HL-60 (cell line): ENCODE data around the gene ZCCHC2.

Experiments
- DNase-seq, 2 experiments: peaks; one replicate each; pipeline ENCODE4 v3.0.0-alpha.2; 2010 to 2020; ENCODE audit warnings: low read depth in 1 of 2, low spot score in 1 of 2
- H3K27ac ChIP-seq: fragments of 250-450 bp; sonication (Bioruptor Pico); replicated peaks from 2 replicates; pipeline ENCODE4 v1.5.1; 2020; ENCODE audit warnings: mild to moderate bottlenecking, moderate library complexity
- H3K27me3 ChIP-seq: fragments of 250-450 bp; sonication (Bioruptor Pico); 2 replicates; pipeline ENCODE4 v1.5.1; 2021; ENCODE audit warnings: mild to moderate bottlenecking, moderate library complexity; ENCODE audit not compliant: insufficient read depth, poor library complexity, severe bottlenecking
- H3K4me3 ChIP-seq: replicated peaks from 2 replicates; pipeline ENCODE4 v1.5.1; 2011; ENCODE audit warnings: mild to moderate bottlenecking, control low read depth, low read length; ENCODE audit not compliant: insufficient read depth
- GABPA ChIP-seq: IDR thresholded peaks from 2 replicates; pipeline ENCODE4 v1.6.1; 2012; ENCODE audit warnings: low read depth
- POLR2AphosphoS5 ChIP-seq: IDR thresholded peaks from 2 replicates; pipeline ENCODE4 v1.6.1; 2012; ENCODE audit warnings: low read depth
- SPI1 ChIP-seq: IDR thresholded peaks from 2 replicates; pipeline ENCODE4 v1.6.1; 2012; ENCODE audit warnings: low read depth, mild to moderate bottlenecking, borderline replicate concordance
- TF ChIP-seq, protein P1 (sequence below): IDR thresholded peaks from one replicate; pipeline ENCODE4 v1.5.1; 2011; ENCODE audit warnings: low read length, control low read depth, inconsistent platforms; ENCODE audit not compliant: insufficient read depth
- TF ChIP-seq, protein P2 (sequence below): IDR thresholded peaks from 2 replicates; pipeline ENCODE4 v1.6.1; 2012; ENCODE audit warnings: low read depth; ENCODE audit not compliant: insufficient replicate concordance

Gene ZCCHC2

DNA sequence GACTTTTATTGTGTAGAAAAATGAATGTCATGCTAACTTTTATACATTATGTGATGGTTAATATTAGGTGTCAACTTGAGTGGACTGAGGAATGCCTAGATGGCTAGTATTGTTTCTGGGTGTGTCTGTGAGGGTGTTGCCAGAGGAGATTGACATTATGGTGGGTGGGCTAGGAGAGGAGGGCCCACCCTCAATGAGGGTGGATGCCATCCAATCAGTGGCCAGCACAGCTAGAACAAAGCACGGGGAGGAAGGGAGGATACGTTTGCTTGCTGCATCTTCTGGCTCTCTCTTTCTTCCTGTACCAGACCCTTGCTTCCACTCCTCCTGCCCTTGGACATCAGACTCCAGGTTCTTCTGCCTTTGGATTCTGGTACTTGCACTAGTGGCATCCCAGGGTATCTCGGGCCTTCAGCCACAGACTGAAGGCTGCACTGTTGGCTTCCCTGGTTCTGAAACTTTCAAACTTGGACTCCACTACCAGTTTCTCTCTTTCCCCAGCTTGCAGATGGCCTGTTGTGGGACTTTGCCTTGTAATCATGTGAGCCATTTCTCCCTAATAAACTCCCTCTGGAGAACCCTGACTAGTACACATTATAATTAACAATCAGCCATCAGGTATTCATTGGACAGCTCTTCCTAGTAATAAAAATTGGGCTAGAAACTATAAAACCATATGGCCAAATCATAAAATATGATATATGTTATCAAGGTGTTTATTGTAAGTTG, 31.7 kb upstream of the ZCCHC2 start:
- no peaks in the 10 kb centered on the region for H3K27me3 ChIP-seq
- H3K27ac ChIP-seq: no peak overlapping the region
- TF ChIP-seq POLR2AphosphoS5 (no peak), SPI1 (no peak), GABPA (no peak)
- TF ChIP-seq, protein P1, sequence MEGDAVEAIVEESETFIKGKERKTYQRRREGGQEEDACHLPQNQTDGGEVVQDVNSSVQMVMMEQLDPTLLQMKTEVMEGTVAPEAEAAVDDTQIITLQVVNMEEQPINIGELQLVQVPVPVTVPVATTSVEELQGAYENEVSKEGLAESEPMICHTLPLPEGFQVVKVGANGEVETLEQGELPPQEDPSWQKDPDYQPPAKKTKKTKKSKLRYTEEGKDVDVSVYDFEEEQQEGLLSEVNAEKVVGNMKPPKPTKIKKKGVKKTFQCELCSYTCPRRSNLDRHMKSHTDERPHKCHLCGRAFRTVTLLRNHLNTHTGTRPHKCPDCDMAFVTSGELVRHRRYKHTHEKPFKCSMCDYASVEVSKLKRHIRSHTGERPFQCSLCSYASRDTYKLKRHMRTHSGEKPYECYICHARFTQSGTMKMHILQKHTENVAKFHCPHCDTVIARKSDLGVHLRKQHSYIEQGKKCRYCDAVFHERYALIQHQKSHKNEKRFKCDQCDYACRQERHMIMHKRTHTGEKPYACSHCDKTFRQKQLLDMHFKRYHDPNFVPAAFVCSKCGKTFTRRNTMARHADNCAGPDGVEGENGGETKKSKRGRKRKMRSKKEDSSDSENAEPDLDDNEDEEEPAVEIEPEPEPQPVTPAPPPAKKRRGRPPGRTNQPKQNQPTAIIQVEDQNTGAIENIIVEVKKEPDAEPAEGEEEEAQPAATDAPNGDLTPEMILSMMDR: no peak
- TF ChIP-seq, protein P2, sequence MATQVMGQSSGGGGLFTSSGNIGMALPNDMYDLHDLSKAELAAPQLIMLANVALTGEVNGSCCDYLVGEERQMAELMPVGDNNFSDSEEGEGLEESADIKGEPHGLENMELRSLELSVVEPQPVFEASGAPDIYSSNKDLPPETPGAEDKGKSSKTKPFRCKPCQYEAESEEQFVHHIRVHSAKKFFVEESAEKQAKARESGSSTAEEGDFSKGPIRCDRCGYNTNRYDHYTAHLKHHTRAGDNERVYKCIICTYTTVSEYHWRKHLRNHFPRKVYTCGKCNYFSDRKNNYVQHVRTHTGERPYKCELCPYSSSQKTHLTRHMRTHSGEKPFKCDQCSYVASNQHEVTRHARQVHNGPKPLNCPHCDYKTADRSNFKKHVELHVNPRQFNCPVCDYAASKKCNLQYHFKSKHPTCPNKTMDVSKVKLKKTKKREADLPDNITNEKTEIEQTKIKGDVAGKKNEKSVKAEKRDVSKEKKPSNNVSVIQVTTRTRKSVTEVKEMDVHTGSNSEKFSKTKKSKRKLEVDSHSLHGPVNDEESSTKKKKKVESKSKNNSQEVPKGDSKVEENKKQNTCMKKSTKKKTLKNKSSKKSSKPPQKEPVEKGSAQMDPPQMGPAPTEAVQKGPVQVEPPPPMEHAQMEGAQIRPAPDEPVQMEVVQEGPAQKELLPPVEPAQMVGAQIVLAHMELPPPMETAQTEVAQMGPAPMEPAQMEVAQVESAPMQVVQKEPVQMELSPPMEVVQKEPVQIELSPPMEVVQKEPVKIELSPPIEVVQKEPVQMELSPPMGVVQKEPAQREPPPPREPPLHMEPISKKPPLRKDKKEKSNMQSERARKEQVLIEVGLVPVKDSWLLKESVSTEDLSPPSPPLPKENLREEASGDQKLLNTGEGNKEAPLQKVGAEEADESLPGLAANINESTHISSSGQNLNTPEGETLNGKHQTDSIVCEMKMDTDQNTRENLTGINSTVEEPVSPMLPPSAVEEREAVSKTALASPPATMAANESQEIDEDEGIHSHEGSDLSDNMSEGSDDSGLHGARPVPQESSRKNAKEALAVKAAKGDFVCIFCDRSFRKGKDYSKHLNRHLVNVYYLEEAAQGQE: no peak
- no peak for DNase-seq
- H3K4me3 ChIP-seq: no peak overlapping the region

DNA sequence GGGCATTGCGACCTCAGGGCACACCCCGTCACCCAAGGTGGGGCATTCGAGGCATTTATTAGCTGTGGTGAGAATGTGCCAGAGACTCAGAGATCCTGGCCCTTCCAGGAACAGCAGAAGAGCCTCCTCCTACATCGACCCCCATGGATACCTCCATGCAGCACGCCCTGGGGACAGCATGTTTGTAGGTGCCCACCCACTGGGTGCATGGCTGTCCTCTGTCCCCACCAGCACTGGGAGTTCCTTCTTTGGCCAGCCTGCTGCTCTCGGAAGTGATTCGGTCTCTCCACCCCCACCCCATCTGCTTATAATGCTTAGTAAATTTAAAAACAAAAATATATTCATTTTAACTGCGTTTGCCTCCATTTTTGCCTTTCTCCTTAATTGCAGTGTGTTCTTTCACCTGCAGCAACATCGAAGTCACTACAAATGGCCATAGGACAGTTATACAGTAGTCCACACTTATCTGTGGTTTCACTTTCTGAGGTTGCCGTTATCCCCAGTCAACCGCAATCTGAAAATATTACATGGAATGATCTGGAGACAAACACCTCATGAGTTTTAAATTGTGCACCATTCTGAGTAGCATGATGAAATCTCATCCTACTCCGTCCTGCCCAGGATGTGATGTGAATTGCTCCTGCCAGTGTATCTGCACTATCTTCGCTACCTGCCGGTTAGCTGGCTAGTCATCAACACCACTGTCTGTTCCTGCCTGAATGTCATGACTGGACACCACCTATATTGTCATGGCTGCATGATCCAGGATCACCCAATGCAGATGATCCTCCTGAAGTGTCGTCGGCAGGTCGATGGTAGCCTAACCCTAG, 29.6 kb upstream of the ZCCHC2 start:
- Histone ChIP-seq H3K27ac (no peak overlapping the region), H3K27me3 (no peaks in the 10 kb centered on the region), H3K4me3 (no peak overlapping the region)
- no peak for DNase-seq
- TF ChIP-seq POLR2AphosphoS5 (no peak), GABPA (no peak), SPI1 (no peak)
- TF ChIP-seq, protein P1: no peak
- TF ChIP-seq, protein P2: no peak

DNA sequence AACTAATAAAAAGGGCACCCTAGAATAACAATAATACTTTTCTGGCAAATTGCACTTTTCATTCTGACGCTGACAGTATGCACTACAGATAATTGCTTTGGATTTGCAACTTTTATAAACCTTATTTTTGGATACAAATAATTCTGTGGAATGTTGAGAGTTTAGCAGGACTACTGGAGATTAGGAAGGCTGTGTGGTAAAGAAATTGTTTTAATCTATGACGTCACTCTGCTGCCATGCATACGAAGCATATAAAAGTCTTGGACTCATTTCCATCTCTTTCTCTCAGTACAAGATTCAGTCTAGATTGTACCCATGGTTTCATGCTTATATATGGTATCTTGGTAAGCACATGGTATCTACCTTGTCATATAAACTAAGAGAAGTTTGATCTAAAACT, 28.1 kb upstream of the ZCCHC2 start:
- H3K27ac ChIP-seq: no peak overlapping the region
- TF ChIP-seq, protein P2: no peak
- no peak for DNase-seq
- H3K4me3 ChIP-seq: no peak overlapping the region
- no peaks in the 10 kb centered on the region for H3K27me3 ChIP-seq
